ENCODE measurements around the gene BMERB1. TPM values are rescaled to one million over a fixed set of nuclear protein-coding genes. Genes with fewer than 3 reads are reported as not detected.
A peak's percentile ranks its signal among the peaks of the same experiment; 100 is the strongest.
"Not testable (repeated sequence)": the region's sequence is repeated elsewhere in the genome, so short reads cannot be mapped to it uniquely, and the experiment has no call there.

Gene BMERB1
- total RNA-seq, 4 donors from 2014 or later, result 7.0 to 47.9 (median 15.0) TPM

DNA sequence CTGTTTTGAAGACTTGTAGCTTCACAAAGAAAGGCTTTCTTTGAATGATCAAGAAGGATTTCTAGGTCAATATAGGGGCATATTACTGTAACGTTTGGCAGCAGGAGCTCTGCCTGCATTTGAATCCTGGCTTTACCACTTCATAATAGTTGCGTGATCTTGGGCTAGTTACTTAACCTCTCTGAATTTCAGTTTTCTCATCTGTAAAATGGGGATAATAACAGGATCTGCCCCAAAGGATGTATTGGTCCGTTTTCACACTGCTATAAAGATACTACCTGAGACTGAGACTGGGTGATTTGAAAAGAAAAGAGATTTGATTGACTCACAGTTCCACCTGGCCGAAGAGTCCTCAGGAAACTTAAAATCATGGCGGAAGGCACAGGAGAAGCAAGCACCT, 12.5 kb downstream of the BMERB1 start:
- H3K27me3 ChIP-seq, result no peaks in the 10 kb centered on the region
- no peak overlapping the region for H3K4me3 ChIP-seq
- H3K4me1 ChIP-seq, result peaks cover 0 to 16% (median 0%) of the 10 kb centered on the region in 4 donors
- TF ChIP-seq POLR2A (IDR thresholded peaks at IDR 0.05), result no peak
- TF ChIP-seq, protein P1, sequence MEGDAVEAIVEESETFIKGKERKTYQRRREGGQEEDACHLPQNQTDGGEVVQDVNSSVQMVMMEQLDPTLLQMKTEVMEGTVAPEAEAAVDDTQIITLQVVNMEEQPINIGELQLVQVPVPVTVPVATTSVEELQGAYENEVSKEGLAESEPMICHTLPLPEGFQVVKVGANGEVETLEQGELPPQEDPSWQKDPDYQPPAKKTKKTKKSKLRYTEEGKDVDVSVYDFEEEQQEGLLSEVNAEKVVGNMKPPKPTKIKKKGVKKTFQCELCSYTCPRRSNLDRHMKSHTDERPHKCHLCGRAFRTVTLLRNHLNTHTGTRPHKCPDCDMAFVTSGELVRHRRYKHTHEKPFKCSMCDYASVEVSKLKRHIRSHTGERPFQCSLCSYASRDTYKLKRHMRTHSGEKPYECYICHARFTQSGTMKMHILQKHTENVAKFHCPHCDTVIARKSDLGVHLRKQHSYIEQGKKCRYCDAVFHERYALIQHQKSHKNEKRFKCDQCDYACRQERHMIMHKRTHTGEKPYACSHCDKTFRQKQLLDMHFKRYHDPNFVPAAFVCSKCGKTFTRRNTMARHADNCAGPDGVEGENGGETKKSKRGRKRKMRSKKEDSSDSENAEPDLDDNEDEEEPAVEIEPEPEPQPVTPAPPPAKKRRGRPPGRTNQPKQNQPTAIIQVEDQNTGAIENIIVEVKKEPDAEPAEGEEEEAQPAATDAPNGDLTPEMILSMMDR (IDR thresholded peaks at IDR 0.05), result no peak
- H3K9me3 ChIP-seq, result no peaks in the 10 kb centered on the region
- no peak for DNase-seq
- no peak overlapping the region for H3K27ac ChIP-seq
- H3K36me3 ChIP-seq, result no peaks in the 10 kb centered on the region

DNA sequence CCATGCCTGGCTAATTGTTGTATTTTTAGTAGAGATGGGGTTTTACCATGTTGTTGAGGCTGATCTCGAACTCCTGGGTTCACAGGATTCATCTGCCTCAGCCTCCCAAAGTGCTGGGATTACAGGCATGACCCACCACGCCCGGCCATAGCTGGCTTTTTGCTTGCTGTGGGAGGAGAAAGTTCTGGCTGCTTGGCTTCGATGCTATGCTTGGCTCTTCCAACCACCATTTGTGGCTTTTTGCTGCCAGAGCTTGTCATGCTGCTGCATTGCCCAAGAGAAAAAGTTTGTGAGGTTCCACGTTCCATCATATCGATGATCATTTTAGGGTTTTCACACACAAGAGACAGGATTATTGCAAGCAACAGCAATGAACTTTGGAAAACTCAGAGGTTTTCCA, 16.2 kb downstream of the BMERB1 start:
- Histone ChIP-seq H3K4me3 (no peak overlapping the region), H3K4me1 (peaks cover 0 to 14% (median 0%) of the 10 kb centered on the region in 4 donors), H3K27ac (no peak overlapping the region), H3K36me3 (no peaks in the 10 kb centered on the region), H3K27me3 (no peaks in the 10 kb centered on the region), H3K9me3 (no peaks in the 10 kb centered on the region)
- DNase-seq, result no peak
- no peak for TF ChIP-seq POLR2A (IDR thresholded peaks at IDR 0.05)
- TF ChIP-seq, protein P1 (IDR thresholded peaks at IDR 0.05), result no peak

DNA sequence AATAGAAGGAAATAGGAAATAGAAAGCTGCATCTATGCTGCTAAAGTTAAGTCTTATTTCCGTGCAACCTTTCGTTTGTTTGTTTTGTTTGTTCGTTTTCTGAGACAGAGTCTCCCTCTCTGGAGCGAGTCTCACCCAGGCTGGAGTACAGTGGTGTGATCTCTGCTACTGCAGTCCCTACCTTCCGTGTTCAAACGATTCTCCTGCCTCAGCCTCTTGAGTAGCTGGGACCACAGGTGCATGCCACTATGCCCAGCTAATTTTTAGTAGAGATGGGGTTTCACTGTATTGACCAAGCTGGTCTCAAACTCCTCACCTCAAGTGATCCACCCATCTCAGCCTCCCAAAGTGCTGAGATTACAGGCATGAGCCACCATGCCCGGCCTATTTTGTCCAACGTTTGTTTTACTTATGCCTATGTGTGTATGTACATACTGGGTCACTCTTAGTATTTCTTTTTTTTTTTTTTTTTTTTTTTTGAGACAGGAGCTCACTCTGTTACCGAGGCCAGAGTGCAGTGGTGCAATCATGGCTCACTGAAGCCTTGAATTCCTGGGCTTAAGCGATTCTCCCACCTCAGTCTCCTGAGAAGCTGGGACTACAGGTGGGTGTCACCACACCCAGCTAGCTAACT, 16.8 kb downstream of the BMERB1 start:
- no peak overlapping the region for H3K27ac ChIP-seq
- H3K9me3 ChIP-seq, result no peaks in the 10 kb centered on the region
- H3K27me3 ChIP-seq, result no peaks in the 10 kb centered on the region
- H3K4me1 ChIP-seq, result peaks cover 0 to 14% (median 0%) of the 10 kb centered on the region in 4 donors
- no peak overlapping the region for H3K4me3 ChIP-seq
- TF ChIP-seq, protein P1 (IDR thresholded peaks at IDR 0.05), result no peak
- no peak for TF ChIP-seq POLR2A (IDR thresholded peaks at IDR 0.05)
- no peaks in the 10 kb centered on the region for H3K36me3 ChIP-seq
- DNase-seq, result no peak

DNA sequence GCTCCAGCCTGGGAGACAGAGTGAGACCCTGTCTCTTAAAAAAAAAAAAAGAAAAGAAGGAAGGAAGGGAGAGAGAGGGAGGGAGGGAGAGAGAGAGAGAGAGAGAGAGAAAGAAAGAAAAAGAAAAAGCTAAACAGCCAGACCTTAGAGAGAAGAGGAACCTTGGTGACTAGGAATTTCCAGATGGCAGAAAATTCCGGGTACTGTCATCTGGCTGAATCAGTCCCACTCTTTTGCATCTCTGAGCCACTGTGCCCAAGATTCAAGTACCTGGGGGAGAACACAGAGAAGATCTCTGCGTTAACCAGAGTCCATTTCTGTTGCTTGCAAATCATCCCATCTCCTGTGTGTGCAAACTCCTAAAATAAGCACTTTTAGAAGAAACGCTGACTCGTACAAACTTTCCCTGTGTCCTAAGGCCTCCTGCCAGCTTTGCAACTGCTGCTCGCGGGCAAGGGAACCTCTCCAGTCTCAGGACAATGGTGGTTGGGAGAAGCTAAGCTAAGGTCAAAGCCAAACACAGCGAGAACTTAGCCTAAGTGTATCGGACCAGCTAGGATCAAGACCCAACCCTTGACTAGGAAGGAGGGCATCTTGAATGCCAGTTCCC, 18.0 kb downstream of the BMERB1 start:
- no peak for TF ChIP-seq POLR2A (IDR thresholded peaks at IDR 0.05)
- TF ChIP-seq, protein P1 (IDR thresholded peaks at IDR 0.05), result no peak
- Histone ChIP-seq H3K4me3 (no peak overlapping the region), H3K27me3 (no peaks in the 10 kb centered on the region), H3K27ac (no peak overlapping the region), H3K9me3 (no peaks in the 10 kb centered on the region), H3K36me3 (no peaks in the 10 kb centered on the region), H3K4me1 (peaks cover 0 to 14% (median 0%) of the 10 kb centered on the region in 4 donors)
- no peak for DNase-seq

DNA sequence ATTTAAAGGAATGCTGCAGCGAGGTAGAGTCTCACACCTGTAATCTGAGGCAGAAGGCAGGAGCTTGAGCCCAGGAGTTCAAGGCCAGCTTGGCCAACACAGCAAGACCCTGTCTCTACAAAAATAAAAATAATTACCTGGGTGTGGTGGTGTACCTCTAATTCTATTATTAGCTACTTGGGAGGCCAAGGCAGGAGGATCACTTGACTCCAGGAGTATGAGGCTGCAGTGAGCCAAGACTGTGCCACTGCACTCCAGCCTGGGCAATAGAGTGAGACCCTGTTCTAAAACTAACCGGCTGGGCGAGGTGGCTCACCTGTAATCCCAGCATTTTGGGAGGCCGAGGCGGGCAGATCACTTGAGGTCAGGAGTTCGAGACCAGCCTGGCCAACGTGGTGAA, 18.9 kb downstream of the BMERB1 start:
- H3K36me3 ChIP-seq, H3K27ac ChIP-seq, H3K4me3 ChIP-seq, DNase-seq, H3K27me3 ChIP-seq, H3K9me3 ChIP-seq: not testable (repeated sequence)
- H3K4me1 ChIP-seq, result peaks cover 0 to 14% (median 0%) of the 10 kb centered on the region in 4 donors

DNA sequence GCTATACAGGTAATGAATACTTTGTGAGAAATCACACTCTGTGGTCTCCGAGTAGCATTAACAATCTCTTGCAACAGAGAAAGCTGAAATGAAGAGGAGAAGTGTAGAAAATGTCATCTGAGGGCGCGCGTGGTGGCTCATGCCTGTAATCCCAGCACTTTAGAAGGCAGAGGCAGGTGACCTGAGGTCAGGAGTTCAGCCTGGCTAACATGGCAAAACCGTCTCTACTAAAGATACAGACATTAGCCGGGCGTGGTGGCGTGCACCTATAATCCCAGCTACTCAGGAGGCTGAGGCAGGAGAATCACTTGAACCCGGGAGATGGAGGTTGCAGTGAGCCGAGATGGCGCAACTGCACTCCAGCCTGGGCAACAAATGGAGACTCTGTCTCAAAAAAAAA, 20.5 kb downstream of the BMERB1 start:
- not testable (repeated sequence) for H3K27me3 ChIP-seq, H3K27ac ChIP-seq, H3K4me3 ChIP-seq, H3K9me3 ChIP-seq, H3K36me3 ChIP-seq
- H3K4me1 ChIP-seq, result peaks cover 0 to 14% (median 0%) of the 10 kb centered on the region in 4 donors
- peak in 1 of 3 donors; percentile 53 for DNase-seq
